Amygdala (tissue), 56 donors: ENCODE data around the gene MYF5.
A peak's percentile ranks its signal among the peaks of the same experiment; 100 is the strongest.

Experiments used
- DNase-seq, 56 donors: peaks; one replicate each; lab custom pipeline; 2025; lab: John Stamatoyannopoulos, UW

MYF5 gene

GRCh38 chr12:80756875-80757274 lies 40.2 kb downstream of the MYF5 start:
- DNase-seq = no peak

DNA sequence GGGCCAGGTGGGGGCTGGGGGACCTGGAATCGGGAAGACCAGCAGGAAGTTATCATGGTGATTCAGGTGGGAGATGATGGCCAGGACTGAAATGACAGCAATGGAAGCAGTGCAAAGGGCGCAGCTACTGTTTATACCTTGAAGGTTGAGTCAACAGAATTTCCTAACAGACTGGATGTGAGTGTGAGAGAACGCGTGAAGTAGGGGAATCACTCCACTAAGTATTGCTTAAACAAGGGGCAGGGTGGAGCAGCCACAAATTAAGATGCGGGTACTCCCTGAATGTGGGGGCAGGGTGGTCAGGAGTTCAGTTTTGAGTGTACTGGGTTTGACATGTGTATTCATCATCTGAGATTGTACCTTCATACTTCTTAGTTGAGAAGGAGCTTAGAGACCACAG lies 45.1 kb downstream of the MYF5 start:
- DNase-seq = no peak

- peak in 1 of 56 donors; percentile 0 for DNase-seq
These were observed 47.2 kb downstream of the MYF5 start for GRCh38 chr12:80763874-80764273.

GRCh38 chr12:80766210-80766609 lies 49.5 kb downstream of the MYF5 start:
- no peak for DNase-seq

GRCh38 chr12:80766897-80767296 lies 50.2 kb downstream of the MYF5 start:
- DNase-seq = no peak
